HepG2 (cell line): ENCODE results near the gene SEL1L2.

Source experiments
- CTCF ChIP-seq: sonication (generic); formaldehyde crosslinking; IDR thresholded peaks from 2 replicates; pipeline ENCODE4 v1.5.0; 2020; ENCODE audit warnings: mild to moderate bottlenecking, missing genetic modification reagents, moderate library complexity
- IRF1 ChIP-seq: sonication (generic); formaldehyde crosslinking; IDR thresholded peaks from 2 replicates; pipeline ENCODE4 v1.4.0; 2020; ENCODE audit warnings: low read depth, mild to moderate bottlenecking, missing genetic modification reagents
- MIXL1 ChIP-seq: IDR thresholded peaks from 2 replicates; pipeline ENCODE4 v1.6.1; 2016
- NFIC ChIP-seq: IDR thresholded peaks from 2 replicates; pipeline ENCODE4 v1.6.1; 2012; ENCODE audit warnings: mild to moderate bottlenecking, low read length, inconsistent platforms
- YY1 ChIP-seq: IDR thresholded peaks from 2 replicates; pipeline ENCODE4 v1.6.1; 2011; ENCODE audit warnings: low read length, low read depth, moderate library complexity, mild to moderate bottlenecking; ENCODE audit not compliant: insufficient read depth, insufficient replicate concordance
- ZBTB2 ChIP-seq: sonication (generic); formaldehyde crosslinking; IDR thresholded peaks from 2 replicates; pipeline ENCODE4 v1.8.0; 2022; ENCODE audit warnings: low read depth, missing genetic modification reagents
- ZNF274 ChIP-seq: sonication (generic); formaldehyde crosslinking; IDR thresholded peaks from 2 replicates; pipeline ENCODE4 v1.5.1; 2020; ENCODE audit warnings: mild to moderate bottlenecking, missing genetic modification reagents
- ZNF275 ChIP-seq: sonication (generic); formaldehyde crosslinking; IDR thresholded peaks from 2 replicates; pipeline ENCODE4 v1.8.0; 2022; ENCODE audit warnings: missing genetic modification reagents, mild to moderate bottlenecking, inconsistent platforms, borderline replicate concordance
- ZNF3 ChIP-seq: IDR thresholded peaks from 2 replicates; pipeline ENCODE4 v1.7.0; 2017; ENCODE audit warnings: inconsistent platforms

- no peak for TF ChIP-seq MIXL1 (CRISPR knock-in tag)
- no peak for TF ChIP-seq NFIC
- TF ChIP-seq ZNF275: no peak
- no peak for TF ChIP-seq ZNF274 (CRISPR knock-in tag)
- peak; percentile 60 for TF ChIP-seq CTCF
- no peak for TF ChIP-seq IRF1 (CRISPR knock-in tag)
- no peak for TF ChIP-seq ZNF3 (CRISPR knock-in tag)
- no peak for TF ChIP-seq YY1
- TF ChIP-seq ZBTB2 (CRISPR knock-in tag): no peak
Measured at GRCh38 chr20:13884803-13885202, 105.6 kb downstream of the SEL1L2 start.
